ENCODE results near the gene ULK3. TPM values are rescaled to one million over a fixed set of nuclear protein-coding genes. Genes with fewer than 3 reads are reported as not detected.

ULK3 gene
- total and polyA plus RNA-seq, 2 of the 4 experiments (the other 2 are of a cell fraction) = 11.8 to 22.7 TPM

- Histone ChIP-seq H3K4ac (ENCODE audit: low read depth, low read length) (no peak overlapping the region), H3K27me3 (ENCODE audit: control insufficient read depth, insufficient read depth, low read length) (peaks cover 27% of the 10 kb centered on the region), H2BK5ac (ENCODE audit: low read depth, low read length, poor library complexity, severe bottlenecking) (no peak overlapping the region), H3K27ac (ENCODE audit: insufficient read depth, low read length) (no peak overlapping the region), H3K79me1 (ENCODE audit: low read depth in 1 of 2, low read length in 2 of 2) (no peaks in the 10 kb centered on the region), H2AFZ (replicated peaks; ENCODE audit: low read length, poor library complexity) (no peak overlapping the region), H2AK9ac (replicated peaks; ENCODE audit: low read depth, low read length, poor library complexity) (no peak overlapping the region), H2AK5ac (ENCODE audit: low read depth, low read length) (no peak overlapping the region), H3K14ac (replicated peaks; ENCODE audit: low read depth, low read length) (no peak overlapping the region), H2BK15ac (ENCODE audit: low read depth, low read length) (no peak overlapping the region), H3K9me1 (ENCODE audit: insufficient read depth, low read length) (no peaks in the 10 kb centered on the region), H2BK120ac (ENCODE audit: low read depth, low read length) (no peak overlapping the region), H3K4me2 (ENCODE audit: low read depth, low read length) (no peak overlapping the region), H4K20me1 (ENCODE audit: insufficient read depth, low read length) (no peaks in the 10 kb centered on the region; the same call in 1 of the 2 replicates), H3K23ac (ENCODE audit: low read depth, low read length) (no peak overlapping the region), H4K91ac (ENCODE audit: insufficient read depth, low read depth, low read length) (no peak overlapping the region), H3K18ac (ENCODE audit: low read depth, low read length) (no peak overlapping the region), H4K5ac (ENCODE audit: low read depth, low read length) (no peak overlapping the region), H3K9ac (ENCODE audit: low read depth, low read length) (no peak overlapping the region), H3K56ac (ENCODE audit: extremely low read depth, insufficient read depth, low read length) (no peak overlapping the region), H3K4me3 (ENCODE audit: insufficient read depth, low read depth, low read length) (no peak overlapping the region), H3K9me3 (ENCODE audit: control insufficient read depth, insufficient read depth, low read length) (no peaks in the 10 kb centered on the region), H2BK20ac (ENCODE audit: low read depth, low read length) (no peak overlapping the region), H3K36me3 (ENCODE audit: control insufficient read depth, insufficient read depth, low read length) (no peaks in the 10 kb centered on the region), H3K4me1 (ENCODE audit: control insufficient read depth, insufficient read depth, low read length) (no peaks in the 10 kb centered on the region), H4K8ac (ENCODE audit: low read depth in 2 of 2, low read length in 2 of 2) (no peak overlapping the region)
- BruUV-seq (replicated peaks) = no TSS peak
- intact Hi-C loops (cut with micrococcal nuclease) = no loop called here
- TF ChIP-seq POLR2A (IDR thresholded peaks at IDR 0.05; ENCODE audit: low read depth, low read length) (no peak), CTCF (conservative IDR thresholded peaks at IDR 0.05; ENCODE audit: low read depth, low read length) (no peak), MAZ (IDR thresholded peaks at IDR 0.05; ENCODE audit: borderline replicate concordance, low read depth, low read length) (no peak), FOS (IDR thresholded peaks at IDR 0.05; ENCODE audit: low read depth, low read length) (no peak), CEBPB (IDR thresholded peaks at IDR 0.05; ENCODE audit: low read depth, low read length) (no peak), MXI1 (IDR thresholded peaks at IDR 0.05; ENCODE audit: borderline replicate concordance, low read depth, low read length) (no peak), SMC3 (IDR thresholded peaks at IDR 0.05; ENCODE audit: low read depth, low read length) (no peak), RCOR1 (IDR thresholded peaks at IDR 0.05; ENCODE audit: insufficient replicate concordance, low read length) (no peak), CHD1 (IDR thresholded peaks at IDR 0.05; ENCODE audit: low read depth, low read length) (no peak)
- TF ChIP-seq, protein P1, sequence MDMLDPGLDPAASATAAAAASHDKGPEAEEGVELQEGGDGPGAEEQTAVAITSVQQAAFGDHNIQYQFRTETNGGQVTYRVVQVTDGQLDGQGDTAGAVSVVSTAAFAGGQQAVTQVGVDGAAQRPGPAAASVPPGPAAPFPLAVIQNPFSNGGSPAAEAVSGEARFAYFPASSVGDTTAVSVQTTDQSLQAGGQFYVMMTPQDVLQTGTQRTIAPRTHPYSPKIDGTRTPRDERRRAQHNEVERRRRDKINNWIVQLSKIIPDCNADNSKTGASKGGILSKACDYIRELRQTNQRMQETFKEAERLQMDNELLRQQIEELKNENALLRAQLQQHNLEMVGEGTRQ (IDR thresholded peaks at IDR 0.05; ENCODE audit: low read depth, low read length) = no peak
- TF ChIP-seq, protein P2, sequence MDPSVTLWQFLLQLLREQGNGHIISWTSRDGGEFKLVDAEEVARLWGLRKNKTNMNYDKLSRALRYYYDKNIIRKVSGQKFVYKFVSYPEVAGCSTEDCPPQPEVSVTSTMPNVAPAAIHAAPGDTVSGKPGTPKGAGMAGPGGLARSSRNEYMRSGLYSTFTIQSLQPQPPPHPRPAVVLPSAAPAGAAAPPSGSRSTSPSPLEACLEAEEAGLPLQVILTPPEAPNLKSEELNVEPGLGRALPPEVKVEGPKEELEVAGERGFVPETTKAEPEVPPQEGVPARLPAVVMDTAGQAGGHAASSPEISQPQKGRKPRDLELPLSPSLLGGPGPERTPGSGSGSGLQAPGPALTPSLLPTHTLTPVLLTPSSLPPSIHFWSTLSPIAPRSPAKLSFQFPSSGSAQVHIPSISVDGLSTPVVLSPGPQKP (IDR thresholded peaks at IDR 0.05; ENCODE audit: borderline replicate concordance, low read depth, low read length) = no peak
- in situ Hi-C loops (cut with MboI; ENCODE audit: low sequenced_read_pairs) = no loop called here
- ChIA-PET POLR2A (ENCODE audit: unreplicated experiment) (no interaction called here), CTCF (no interaction called here)
- no peak for DNase-seq
- ATAC-seq (ENCODE audit: low read depth) = no peak
- dilution Hi-C loops (cut with HindIII; ENCODE audit: low sequenced_read_pairs, unreplicated experiment) = no loop called here
- WGBS, 2 experiments (ENCODE audit: extremely low coverage in 2 of 2, insufficient read length in 1 of 2) = 49% methylated on average over 3 of the region's 5 CpGs; no CpG with 5 or more reads in 1 of the 2 experiments
Observed at GRCh38 chr15:74830868-74831267, 12.1 kb downstream of the ULK3 start.

Measured in IMR-90 (cell line).